Right ventricle myocardium inferior (tissue), 1 donor: ENCODE results near the gene NEURL3. TPM values are rescaled to one million over a fixed set of nuclear protein-coding genes. Genes with fewer than 3 reads are reported as not detected.

ENCODE experiments used
- ATAC-seq: fragments of 200-7000 bp; cut with Tn5 transposase; one replicate; pipeline ENCODE4 v1.9.1; 2020; ENCODE audit warnings: mild to moderate bottlenecking, moderate library complexity
- DNase-seq: peaks from one replicate; pipeline ENCODE4 v3.0.0; 2021; ENCODE audit errors: missing footprints
- intact Hi-C: fragments of 100-400 bp; cut with DNase I; formaldehyde crosslinking; loops from one replicate; pipeline ENCODE4 v1.11.0; 2022
- total RNA-seq: library from RNA; stranded (reverse); fragmentation: NEBNext Ultra II Directional; extraction: Animal tissue kit (Norgen Biotek cat#: 25700); gene quantifications from one replicate; pipeline ENCODE4 v1.2.1, GENCODE V29; 2021
- donor health status: DM: no; HTN: yes; CAD: no; lungs with severe emphysema.

Gene NEURL3
- total RNA-seq, 1 donor from 2014 or later, result 0.14 TPM

GRCh38 chr2:96511851-96512250 lies 6.7 kb upstream of the NEURL3 start:
- DNase-seq, result no peak
- intact Hi-C loops, result no loop called here

GRCh38 chr2:96510931-96511595 lies 5.9 kb upstream of the NEURL3 start:
- no peak for DNase-seq
- intact Hi-C loops, result no loop called here

More at GRCh38 chr2:96511851-96512250, 6.7 kb upstream of the NEURL3 start:
- no peak for ATAC-seq

GRCh38 chr2:96509847-96510230 lies 4.7 kb upstream of the NEURL3 start:
- intact Hi-C loops, result loop anchor here (1.0 to 5.0 kb wide), 6 partner anchors 39 to 371 kb away; partner anchors contain the start of genes ASTL, NCAPH and SNRNP200
- DNase-seq, result no peak
- ATAC-seq, result no peak

More at GRCh38 chr2:96510931-96511595, 5.9 kb upstream of the NEURL3 start:
- ATAC-seq, result no peak

GRCh38 chr2:96509114-96509846 lies 4.1 kb upstream of the NEURL3 start:
- ATAC-seq (peak; percentile 92), DNase-seq (peak; percentile 93)
- intact Hi-C loops, result loop anchor here (1.0 to 5.0 kb wide), 6 partner anchors 38 to 370 kb away; partner anchors contain the start of genes ASTL, NCAPH and SNRNP200

GRCh38 chr2:96508521-96509113 lies 3.5 kb upstream of the NEURL3 start:
- DNase-seq (no peak), ATAC-seq (no peak)

GRCh38 chr2:96507957-96508520 lies 2.9 kb upstream of the NEURL3 start:
- intact Hi-C loops, result loop anchor here (2.0 to 5.0 kb wide), 5 partner anchors 37 to 369 kb away; partner anchors contain the start of genes ASTL, NCAPH and SNRNP200
- DNase-seq, result peak; percentile 92
- peak; percentile 89 for ATAC-seq

More at GRCh38 chr2:96508521-96509113, 3.5 kb upstream of the NEURL3 start:
- intact Hi-C loops, result loop anchor here (1.0 to 5.0 kb wide), 6 partner anchors 38 to 370 kb away; partner anchors contain the start of genes ASTL, NCAPH and SNRNP200

- DNase-seq, result no peak
- no peak for ATAC-seq
- intact Hi-C loops, result loop anchor here (5.0 kb wide), 2 partner anchors 150 to 170 kb away; partner anchors contain the start of gene NCAPH
These were observed 1.7 kb upstream of the NEURL3 start for GRCh38 chr2:96506907-96507240.

- DNase-seq, result no peak
These were observed 1.1 kb upstream of the NEURL3 start for GRCh38 chr2:96506016-96506906.

GRCh38 chr2:96503637-96504243 lies 1.4 kb downstream of the NEURL3 start:
- ATAC-seq, result no peak
- no peak for DNase-seq
- intact Hi-C loops, result no loop called here

More at GRCh38 chr2:96506016-96506906, 1.1 kb upstream of the NEURL3 start:
- intact Hi-C loops, result loop anchor here (5.0 kb wide), 2 partner anchors 149 to 169 kb away; partner anchors contain the start of gene NCAPH
- no peak for ATAC-seq

GRCh38 chr2:96502891-96503636 lies 2.1 kb downstream of the NEURL3 start:
- intact Hi-C loops, result no loop called here
- DNase-seq (no peak), ATAC-seq (no peak)

- intact Hi-C loops, result no loop called here
- ATAC-seq (no peak), DNase-seq (no peak)
These were observed 3.0 kb downstream of the NEURL3 start for GRCh38 chr2:96501886-96502810.

GRCh38 chr2:96501471-96501874 lies 3.7 kb downstream of the NEURL3 start:
- intact Hi-C loops, result no loop called here
- no peak for DNase-seq
- no peak for ATAC-seq

GRCh38 chr2:96500385-96501066 lies 4.6 kb downstream of the NEURL3 start:
- ATAC-seq, result no peak
- DNase-seq, result no peak
- intact Hi-C loops, result no loop called here

GRCh38 chr2:96499061-96499960 lies 5.8 kb downstream of the NEURL3 start:
- intact Hi-C loops, result no loop called here
- DNase-seq (no peak), ATAC-seq (no peak)
